D721Med (cell line): ENCODE measurements around the gene GTF2F2.
"Not testable (repeated sequence)": the region's sequence is repeated elsewhere in the genome, so short reads cannot be mapped to it uniquely, and the experiment has no call there.

Experiments used
- DNase-seq: peaks from one replicate; pipeline ENCODE4 v3.0.0; 2011; ENCODE audit warnings: low spot score; ENCODE audit not compliant: insufficient read length
- FAIRE-seq: peaks from 2 replicates; lab custom pipeline; 2011; peaks lifted over from hg19 to GRCh38; lab: Jason Lieb, UNC
- CTCF ChIP-seq: IDR thresholded peaks from 2 replicates; pipeline ENCODE4 v1.5.1; 2012; ENCODE audit warnings: mild to moderate bottlenecking, control low read depth; ENCODE audit not compliant: insufficient read depth; ENCODE audit errors: missing control alignments

Gene GTF2F2

DNA sequence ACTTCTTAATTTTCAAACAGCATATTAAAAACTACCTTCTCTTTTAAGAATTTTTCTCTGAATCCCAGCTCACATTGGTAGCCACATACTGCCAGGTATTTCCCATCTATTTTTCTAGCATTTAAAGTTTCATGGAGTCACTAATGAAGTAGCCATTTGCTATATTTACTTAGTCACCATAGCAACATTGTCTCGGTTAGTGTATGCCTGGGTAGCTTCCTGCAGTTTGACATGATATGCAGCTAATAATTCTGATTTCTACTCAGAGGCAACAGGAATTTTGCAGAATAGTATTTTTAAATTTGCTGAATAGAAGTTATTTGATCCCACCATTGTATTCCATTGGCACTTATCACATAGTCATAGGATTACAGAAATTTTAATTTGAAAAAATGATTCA is 111.4 kb downstream of the GTF2F2 start:
- DNase-seq (no peak), FAIRE-seq (no peak)
- TF ChIP-seq CTCF: no peak

DNA sequence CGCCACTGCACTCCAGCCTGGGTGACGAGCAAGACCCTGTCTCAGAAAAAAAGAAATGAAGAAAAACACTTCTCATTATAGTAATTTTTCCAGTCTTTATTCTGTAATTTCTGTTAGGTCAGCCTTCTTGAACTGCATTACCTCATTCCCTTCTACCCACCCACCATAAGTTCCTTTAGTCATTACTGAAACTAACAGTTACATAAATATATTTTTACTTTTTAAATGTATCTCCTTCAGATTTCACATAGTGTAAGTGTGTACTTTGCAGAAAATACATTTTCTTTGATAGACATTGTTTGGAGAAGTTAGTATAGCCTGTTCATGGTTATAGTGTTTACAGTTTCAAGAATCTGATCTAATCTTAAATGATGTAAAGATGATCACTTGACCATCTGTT is 112.3 kb downstream of the GTF2F2 start:
- no peak for TF ChIP-seq CTCF
- DNase-seq: no peak
- no peak for FAIRE-seq

DNA sequence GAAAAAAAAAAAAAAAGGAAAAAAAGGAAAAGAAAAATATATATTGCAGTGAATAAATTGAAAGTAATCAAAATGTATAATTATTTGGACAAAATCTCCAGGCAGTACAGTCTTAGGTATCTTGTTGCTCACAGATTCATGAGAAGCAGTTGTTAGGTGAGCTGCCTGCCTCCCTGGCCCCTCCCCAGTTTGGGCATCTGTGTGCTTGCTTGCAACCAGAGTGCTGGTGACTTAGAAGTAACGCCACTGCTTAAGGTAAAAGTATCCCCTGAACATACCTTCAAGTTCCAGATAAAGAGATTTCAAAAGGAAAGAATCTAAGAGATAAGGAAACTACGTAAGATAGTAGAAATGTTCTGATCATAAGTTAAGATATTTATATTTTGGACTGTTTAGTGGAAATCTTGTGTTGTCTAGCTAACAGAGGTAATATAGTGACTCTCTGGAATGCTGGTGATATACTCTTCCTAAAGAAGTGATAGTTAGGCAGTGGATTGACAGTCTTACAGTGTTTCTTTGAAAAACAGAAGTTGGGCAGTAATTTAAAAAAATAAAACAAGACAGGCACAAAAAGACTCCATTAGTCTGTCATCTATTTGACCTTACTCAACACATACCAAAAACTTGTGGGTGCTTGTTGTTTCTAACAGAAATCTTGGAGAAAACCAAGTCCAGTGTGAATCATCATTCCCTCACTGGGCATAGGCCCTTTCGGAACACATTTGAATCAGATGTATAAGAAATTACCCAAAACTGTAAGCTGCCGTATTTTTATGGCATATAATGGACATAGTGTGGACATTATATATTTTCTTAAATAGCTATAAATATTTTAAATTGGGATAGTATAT is 118.9 kb downstream of the GTF2F2 start:
- DNase-seq: no peak
- TF ChIP-seq CTCF: no peak
- FAIRE-seq: no peak

DNA sequence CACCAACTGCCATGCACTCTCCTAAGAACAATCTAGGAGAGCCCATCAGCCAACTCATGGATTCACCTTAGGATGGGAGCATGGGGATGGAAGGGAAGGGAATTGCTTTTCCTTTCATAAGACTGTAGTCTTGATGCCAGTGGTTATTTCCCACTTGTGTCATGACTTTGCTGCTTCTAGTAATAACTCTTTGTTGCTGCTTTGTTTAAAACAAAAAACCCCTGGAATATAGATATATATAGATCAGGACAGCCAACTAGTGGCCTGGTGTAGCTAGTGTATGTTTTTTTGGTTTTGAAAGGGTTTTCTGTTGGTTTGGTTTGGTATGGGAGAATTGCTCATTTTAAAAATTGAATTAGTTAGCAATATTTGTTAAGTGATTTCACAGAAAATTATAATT is 119.8 kb downstream of the GTF2F2 start:
- no peak for TF ChIP-seq CTCF
- DNase-seq: no peak
- FAIRE-seq: no peak

DNA sequence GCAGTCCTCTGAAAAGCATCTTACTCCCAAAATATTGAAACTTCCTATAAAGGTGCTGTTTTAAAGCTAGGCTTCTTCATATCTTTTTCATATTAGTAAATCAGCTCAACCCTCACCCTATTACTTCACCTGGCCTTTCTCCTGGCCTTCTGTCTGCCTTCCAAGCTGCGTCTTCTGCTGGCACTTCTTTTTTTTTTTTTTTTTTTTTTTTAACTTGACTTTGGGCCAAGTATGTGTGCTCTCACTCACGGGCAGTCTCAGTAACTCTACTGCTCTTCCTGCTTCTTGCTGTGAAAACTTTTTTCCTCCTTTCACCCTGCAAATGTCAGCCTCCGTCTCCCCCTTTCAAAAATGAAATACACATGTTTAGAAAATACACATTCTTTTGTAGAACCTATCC is 121.8 kb downstream of the GTF2F2 start:
- no peak for FAIRE-seq
- DNase-seq: no peak
- TF ChIP-seq CTCF: no peak

DNA sequence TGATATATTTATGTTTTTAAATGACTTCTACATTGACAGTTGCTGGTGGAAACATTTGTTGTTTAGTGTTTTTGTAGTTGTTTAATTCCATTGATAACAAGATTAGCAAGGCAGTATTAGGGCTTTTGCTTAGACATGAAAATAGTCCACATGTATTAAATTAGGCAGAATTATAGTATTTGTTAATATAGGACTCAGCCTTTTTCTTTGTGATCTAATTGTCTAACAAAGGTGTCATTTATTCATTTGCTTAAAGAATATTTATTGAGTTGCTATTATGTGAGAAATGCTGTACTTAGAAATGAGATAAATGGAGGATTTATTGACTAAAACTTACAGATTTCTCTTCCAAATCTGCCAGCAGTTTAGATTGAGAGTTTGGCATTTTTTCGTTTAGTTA is 122.2 kb downstream of the GTF2F2 start:
- TF ChIP-seq CTCF: no peak
- DNase-seq (no peak), FAIRE-seq (no peak)

DNA sequence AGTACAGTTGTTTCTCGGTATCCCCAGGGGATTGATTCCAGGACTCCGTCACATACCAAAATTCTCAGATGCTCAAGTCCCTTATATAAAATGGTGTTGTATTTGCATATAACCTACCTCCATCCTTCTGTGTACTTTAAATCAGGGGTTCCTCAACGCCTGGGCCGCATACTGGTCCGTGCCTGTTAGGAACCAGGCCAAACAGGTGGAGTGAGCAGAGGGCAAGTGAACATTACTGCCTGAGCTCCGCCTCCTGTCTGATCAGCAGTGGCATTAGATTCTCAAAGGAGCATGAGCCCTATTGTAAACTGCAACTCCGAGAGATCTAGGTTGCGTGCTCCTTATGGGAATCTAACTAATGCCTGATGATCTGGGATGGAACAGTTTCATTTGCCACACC is 122.8 kb downstream of the GTF2F2 start:
- no peak for FAIRE-seq
- DNase-seq: no peak
- TF ChIP-seq CTCF: no peak

- FAIRE-seq, DNase-seq: not testable (repeated sequence)
Observed at GRCh38 chr13:45244736-45245135, 124.4 kb downstream of the GTF2F2 start.
